Esophagus muscularis mucosa (tissue), 4 donors: ENCODE measurements around the gene MGLL. TPM values are rescaled to one million over a fixed set of nuclear protein-coding genes. Genes with fewer than 3 reads are reported as not detected.
A peak's percentile ranks its signal among the peaks of the same experiment; 100 is the strongest.

Experiments used
- DNase-seq: peaks from one replicate; pipeline ENCODE4 v3.0.0-alpha.2; 2017; ENCODE audit errors: extremely low spot score
- H3K27ac ChIP-seq, 4 donors: fragments of 200-600 bp; sonication (generic); replicated peaks in 1 of 4; 1 replicate in 3 of 4; 2 replicates in 1 of 4; pipeline ENCODE4 v1.5.1; 2016 to 2019; ENCODE audit warnings: mild to moderate bottlenecking in 1 of 4
- H3K27me3 ChIP-seq, 4 donors: fragments of 200-600 bp; sonication (generic); one replicate each; pipeline versions ENCODE4 v1.5.1 to v1.6.0; 2016 to 2019
- H3K36me3 ChIP-seq, 4 donors: fragments of 200-600 bp; sonication (generic); one replicate each; pipeline ENCODE4 v1.5.1; 2016 to 2019
- H3K4me1 ChIP-seq, 4 donors: fragments of 200-600 bp; sonication (generic); one replicate each; pipeline ENCODE4 v1.5.1; 2016 to 2019
- H3K4me3 ChIP-seq, 4 donors: fragments of 200-600 bp; sonication (generic); 1 replicate in 2 of 4; 2 replicates in 2 of 4; pipeline ENCODE4 v1.5.1; 2016 to 2019; ENCODE audit warnings: mild to moderate bottlenecking in 4 of 4, moderate library complexity in 1 of 4
- H3K9me3 ChIP-seq, 4 donors: fragments of 200-600 bp; sonication (generic); 1 replicate in 3 of 4; 2 replicates in 1 of 4; pipeline ENCODE4 v1.5.1; 2016 to 2019
- EP300 ChIP-seq: sonication (generic); formaldehyde crosslinking; IDR thresholded peaks from one replicate; pipeline ENCODE4 v1.6.1; 2017; ENCODE audit warnings: antibody characterized with exemption
- POLR2A ChIP-seq: fragments of 450-650 bp; IDR thresholded peaks from one replicate; pipeline ENCODE4 v1.6.1; 2017; ENCODE audit warnings: antibody characterized with exemption, moderate library complexity, mild to moderate bottlenecking, low read depth
- POLR2AphosphoS5 ChIP-seq, 2 donors: sonication (generic); formaldehyde crosslinking; IDR thresholded peaks; one replicate each; pipeline ENCODE4 v1.6.1; 2017; ENCODE audit warnings: antibody characterized with exemption in 2 of 2
- WGBS: methylation state at CpG from one replicate; pipeline ENCODE4 v1.1.5; 2018; 5-methylcytosine and 5-hydroxymethylcytosine counted together
- intact Hi-C: fragments of 100-400 bp; cut with DNase I; formaldehyde crosslinking; loops from one replicate; pipeline ENCODE4 v1.15.1; 2023
- total RNA-seq, 4 donors: library from RNA; depleted of rRNA; stranded (reverse); fragments of >200 nt; gene quantifications; one replicate each; pipeline versions ENCODE4 v1.1.0 to v1.2.1, GENCODE V29; 2016
- TF ChIP-seq, protein P1 (sequence below), 3 experiments: fragments of 200-600 bp in 2 of 3; fragments of 450-650 bp in 1 of 3; sonication (generic) in 2 of 3; IDR thresholded peaks; one replicate each; pipeline ENCODE4 v1.5.1; 2017 to 2019; ENCODE audit warnings: antibody characterized with exemption in 3 of 3, mild to moderate bottlenecking in 2 of 3, moderate library complexity in 1 of 3

Gene MGLL
- total RNA-seq, 4 donors from 2014 or later, result 56.5 to 155 (median 80.7) TPM

GRCh38 chr3:127821394-127821793 is 921 bp downstream of the MGLL start:
- DNase-seq, result no peak
- WGBS, result 37% methylated on average over 8 of the region's 8 CpGs
- H3K36me3 ChIP-seq, result peaks cover 0 to 14% (median 10%) of the 10 kb centered on the region in 4 donors
- intact Hi-C loops, result loop anchor here (5.0 kb wide), 2 partner anchors 74 to 124 kb away; no protein-coding TSS in a partner anchor
- no peak for TF ChIP-seq POLR2A
- TF ChIP-seq, protein P1, sequence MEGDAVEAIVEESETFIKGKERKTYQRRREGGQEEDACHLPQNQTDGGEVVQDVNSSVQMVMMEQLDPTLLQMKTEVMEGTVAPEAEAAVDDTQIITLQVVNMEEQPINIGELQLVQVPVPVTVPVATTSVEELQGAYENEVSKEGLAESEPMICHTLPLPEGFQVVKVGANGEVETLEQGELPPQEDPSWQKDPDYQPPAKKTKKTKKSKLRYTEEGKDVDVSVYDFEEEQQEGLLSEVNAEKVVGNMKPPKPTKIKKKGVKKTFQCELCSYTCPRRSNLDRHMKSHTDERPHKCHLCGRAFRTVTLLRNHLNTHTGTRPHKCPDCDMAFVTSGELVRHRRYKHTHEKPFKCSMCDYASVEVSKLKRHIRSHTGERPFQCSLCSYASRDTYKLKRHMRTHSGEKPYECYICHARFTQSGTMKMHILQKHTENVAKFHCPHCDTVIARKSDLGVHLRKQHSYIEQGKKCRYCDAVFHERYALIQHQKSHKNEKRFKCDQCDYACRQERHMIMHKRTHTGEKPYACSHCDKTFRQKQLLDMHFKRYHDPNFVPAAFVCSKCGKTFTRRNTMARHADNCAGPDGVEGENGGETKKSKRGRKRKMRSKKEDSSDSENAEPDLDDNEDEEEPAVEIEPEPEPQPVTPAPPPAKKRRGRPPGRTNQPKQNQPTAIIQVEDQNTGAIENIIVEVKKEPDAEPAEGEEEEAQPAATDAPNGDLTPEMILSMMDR (IDR thresholded peaks at IDR 0.05), result no peak
- peak in 1 of 2 donors; percentile 13 for TF ChIP-seq POLR2AphosphoS5 (IDR thresholded peaks at IDR 0.05)
- no peak for TF ChIP-seq EP300
- peak overlapping the region; percentile 86 to 92 (median 86) for H3K27ac ChIP-seq
- peak overlapping the region; percentile 89 to 96 (median 94) for H3K4me3 ChIP-seq
- H3K27me3 ChIP-seq, result no peaks in the 10 kb centered on the region
- H3K9me3 ChIP-seq, result no peaks in the 10 kb centered on the region
- peaks cover 45 to 70% (median 60%) of the 10 kb centered on the region in 4 donors for H3K4me1 ChIP-seq

DNA sequence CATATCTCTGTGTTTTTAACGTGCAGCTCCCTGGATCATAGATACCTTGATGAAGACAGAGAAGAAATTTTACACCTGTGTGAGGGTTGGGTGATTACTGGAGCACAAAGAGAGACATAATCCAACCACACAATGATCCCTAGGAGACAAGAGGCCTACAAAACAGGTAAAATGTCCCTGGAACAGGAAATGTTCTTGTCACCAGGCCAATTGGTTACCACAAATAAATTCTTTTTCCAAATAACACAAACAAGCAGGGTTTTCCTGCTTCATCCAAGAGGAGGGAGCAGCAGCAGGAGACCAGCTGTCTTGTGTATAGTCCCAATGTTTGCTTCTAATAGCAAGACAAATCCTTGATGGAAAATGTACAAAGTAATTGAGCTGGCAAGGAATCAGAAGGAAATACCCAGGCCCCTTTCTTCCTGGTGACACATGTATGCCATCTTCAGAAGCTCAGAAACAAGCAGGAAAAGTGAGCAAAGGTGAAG is 1.4 kb downstream of the MGLL start:
- Histone ChIP-seq H3K9me3 (no peaks in the 10 kb centered on the region), H3K4me3 (peak overlapping the region; percentile 6 to 96 (median 94)), H3K36me3 (peaks cover 0 to 19% (median 15%) of the 10 kb centered on the region in 4 donors), H3K4me1 (peaks cover 50 to 75% (median 65%) of the 10 kb centered on the region in 4 donors), H3K27ac (peak overlapping the region; percentile 86 to 92 (median 86)), H3K27me3 (no peaks in the 10 kb centered on the region)
- peak; percentile 13 to 30 for TF ChIP-seq POLR2AphosphoS5 (IDR thresholded peaks at IDR 0.05)
- TF ChIP-seq, protein P1 (IDR thresholded peaks at IDR 0.05), result no peak
- intact Hi-C loops, result loop anchor here (5.0 kb wide), 2 partner anchors 74 to 124 kb away; no protein-coding TSS in a partner anchor
- 33% methylated on average over 1 of the region's 1 CpG for WGBS
- DNase-seq, result no peak

GRCh38 chr3:127820221-127820825 is 2.0 kb downstream of the MGLL start:
- Histone ChIP-seq H3K36me3 (peaks cover 0 to 25% (median 18%) of the 10 kb centered on the region in 4 donors), H3K9me3 (no peaks in the 10 kb centered on the region), H3K27me3 (no peaks in the 10 kb centered on the region), H3K27ac (peak overlapping the region; percentile 86 to 92 (median 86)), H3K4me3 (peak overlapping the region; percentile 6 to 96 (median 94)), H3K4me1 (peaks cover 56 to 81% (median 71%) of the 10 kb centered on the region in 4 donors)
- TF ChIP-seq, protein P1 (IDR thresholded peaks at IDR 0.05), result peak in 2 of 3 experiments; percentile 22 to 29
- TF ChIP-seq EP300, result no peak
- TF ChIP-seq POLR2A, result no peak
- TF ChIP-seq POLR2AphosphoS5 (IDR thresholded peaks at IDR 0.05), result no peak
- no peak for DNase-seq
- intact Hi-C loops, result loop anchor here (5.0 kb wide), 2 partner anchors 73 to 123 kb away; no protein-coding TSS in a partner anchor
- WGBS, result 47% methylated on average over 9 of the region's 9 CpGs

GRCh38 chr3:127819656-127820055 is 2.7 kb downstream of the MGLL start:
- TF ChIP-seq, protein P1 (IDR thresholded peaks at IDR 0.05), result no peak
- TF ChIP-seq EP300 (no peak), POLR2A (no peak), POLR2AphosphoS5 (IDR thresholded peaks at IDR 0.05) (no peak)
- H3K4me3 ChIP-seq, result peak overlapping the region in 2 of 4 donors; percentile 92 to 96
- H3K36me3 ChIP-seq, result peaks cover 0 to 32% (median 19%) of the 10 kb centered on the region in 4 donors
- peaks cover 62 to 87% (median 78%) of the 10 kb centered on the region in 4 donors for H3K4me1 ChIP-seq
- no peaks in the 10 kb centered on the region for H3K27me3 ChIP-seq
- 100% methylated on average over 1 of the region's 2 CpGs for WGBS
- H3K9me3 ChIP-seq, result no peaks in the 10 kb centered on the region
- DNase-seq, result no peak
- intact Hi-C loops, result loop anchor here (5.0 kb wide), 2 partner anchors 72 to 122 kb away; no protein-coding TSS in a partner anchor
- peak overlapping the region; percentile 86 to 92 (median 86) for H3K27ac ChIP-seq
